ENCODE results near the gene ALG3. TPM values are rescaled to one million over a fixed set of nuclear protein-coding genes. Genes with fewer than 3 reads are reported as not detected.

ALG3 gene
- total RNA-seq, 1 experiment from 2014 or later = 57.3 TPM

DNA sequence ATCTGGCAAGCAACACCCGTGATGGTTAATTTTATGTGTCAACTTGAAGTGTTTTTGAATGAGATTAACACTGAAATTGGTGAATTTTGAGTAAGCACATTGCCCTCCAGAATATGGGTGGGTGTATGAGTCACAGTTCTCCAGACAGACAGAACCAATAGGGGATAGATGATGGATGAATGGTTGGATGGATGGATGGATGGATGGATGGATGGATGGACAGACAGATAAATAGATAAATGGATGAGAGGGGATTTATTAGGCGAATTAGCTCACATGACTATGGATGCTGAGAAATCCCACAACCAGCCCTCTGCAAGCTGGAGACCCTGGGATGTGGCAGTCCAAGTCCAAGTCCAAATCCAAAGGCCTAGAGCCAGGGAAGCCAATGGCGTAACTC lies 24.8 kb downstream of the ALG3 start (continued):
- TF ChIP-seq, protein P1, sequence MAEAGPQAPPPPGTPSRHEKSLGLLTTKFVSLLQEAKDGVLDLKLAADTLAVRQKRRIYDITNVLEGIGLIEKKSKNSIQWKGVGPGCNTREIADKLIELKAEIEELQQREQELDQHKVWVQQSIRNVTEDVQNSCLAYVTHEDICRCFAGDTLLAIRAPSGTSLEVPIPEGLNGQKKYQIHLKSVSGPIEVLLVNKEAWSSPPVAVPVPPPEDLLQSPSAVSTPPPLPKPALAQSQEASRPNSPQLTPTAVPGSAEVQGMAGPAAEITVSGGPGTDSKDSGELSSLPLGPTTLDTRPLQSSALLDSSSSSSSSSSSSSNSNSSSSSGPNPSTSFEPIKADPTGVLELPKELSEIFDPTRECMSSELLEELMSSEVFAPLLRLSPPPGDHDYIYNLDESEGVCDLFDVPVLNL (CRISPR knock-in tag; IDR thresholded peaks at IDR 0.05; ENCODE audit: borderline replicate concordance, low read depth) = no peak
- TF ChIP-seq ZBTB21 (CRISPR knock-in tag; IDR thresholded peaks at IDR 0.05; ENCODE audit: borderline replicate concordance) = no peak
- TF ChIP-seq NR2C2 (CRISPR knock-in tag; IDR thresholded peaks at IDR 0.05) = no peak

DNA sequence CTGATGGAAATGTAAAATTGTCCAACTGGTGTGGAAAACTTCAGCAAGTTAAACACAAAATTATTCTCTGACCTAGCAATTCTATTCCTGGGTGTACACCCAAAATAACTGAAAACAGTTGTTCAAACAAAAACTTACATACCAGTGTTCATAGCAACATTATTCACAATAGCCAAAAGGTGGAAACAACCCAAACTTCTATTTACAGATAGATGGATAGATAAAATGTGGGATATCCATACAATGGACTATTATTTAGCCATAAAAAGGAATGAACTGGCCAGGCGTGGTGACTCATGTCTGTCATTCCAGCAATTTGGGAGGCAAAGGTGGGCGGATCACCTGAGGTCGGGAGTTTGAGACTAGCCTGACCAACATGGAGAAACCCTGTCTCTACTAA lies 26.2 kb downstream of the ALG3 start:
- Mint-ChIP-seq H3K4me3 (no peak overlapping the region), H3K27ac (no peak overlapping the region), H3K4me1 (no peaks in the 10 kb centered on the region), H3K27me3 (ENCODE audit: low read depth) (peaks cover 17% of the 10 kb centered on the region), H3K9me3 (no peaks in the 10 kb centered on the region), H3K36me3 (no peaks in the 10 kb centered on the region)
- ATAC-seq = no peak
- ChIA-PET POLR2A (interaction anchor here (0.6 kb wide), 1 partner anchor 1930 kb away, joined by 3 read pairs; no protein-coding TSS in a partner anchor), CTCF (interaction anchor here (0.7 kb wide), 2 partner anchors 129 to 348 kb away, joined by 3 to 4 read pairs; no protein-coding TSS in a partner anchor)
- TF ChIP-seq, protein P1 (CRISPR knock-in tag; IDR thresholded peaks at IDR 0.05; ENCODE audit: borderline replicate concordance, low read depth) = no peak
- TF ChIP-seq, protein P2, sequence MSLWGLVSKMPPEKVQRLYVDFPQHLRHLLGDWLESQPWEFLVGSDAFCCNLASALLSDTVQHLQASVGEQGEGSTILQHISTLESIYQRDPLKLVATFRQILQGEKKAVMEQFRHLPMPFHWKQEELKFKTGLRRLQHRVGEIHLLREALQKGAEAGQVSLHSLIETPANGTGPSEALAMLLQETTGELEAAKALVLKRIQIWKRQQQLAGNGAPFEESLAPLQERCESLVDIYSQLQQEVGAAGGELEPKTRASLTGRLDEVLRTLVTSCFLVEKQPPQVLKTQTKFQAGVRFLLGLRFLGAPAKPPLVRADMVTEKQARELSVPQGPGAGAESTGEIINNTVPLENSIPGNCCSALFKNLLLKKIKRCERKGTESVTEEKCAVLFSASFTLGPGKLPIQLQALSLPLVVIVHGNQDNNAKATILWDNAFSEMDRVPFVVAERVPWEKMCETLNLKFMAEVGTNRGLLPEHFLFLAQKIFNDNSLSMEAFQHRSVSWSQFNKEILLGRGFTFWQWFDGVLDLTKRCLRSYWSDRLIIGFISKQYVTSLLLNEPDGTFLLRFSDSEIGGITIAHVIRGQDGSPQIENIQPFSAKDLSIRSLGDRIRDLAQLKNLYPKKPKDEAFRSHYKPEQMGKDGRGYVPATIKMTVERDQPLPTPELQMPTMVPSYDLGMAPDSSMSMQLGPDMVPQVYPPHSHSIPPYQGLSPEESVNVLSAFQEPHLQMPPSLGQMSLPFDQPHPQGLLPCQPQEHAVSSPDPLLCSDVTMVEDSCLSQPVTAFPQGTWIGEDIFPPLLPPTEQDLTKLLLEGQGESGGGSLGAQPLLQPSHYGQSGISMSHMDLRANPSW (CRISPR knock-in tag; conservative IDR thresholded peaks at IDR 0.05; ENCODE audit: low read depth) = no peak
- TF ChIP-seq, protein P3, sequence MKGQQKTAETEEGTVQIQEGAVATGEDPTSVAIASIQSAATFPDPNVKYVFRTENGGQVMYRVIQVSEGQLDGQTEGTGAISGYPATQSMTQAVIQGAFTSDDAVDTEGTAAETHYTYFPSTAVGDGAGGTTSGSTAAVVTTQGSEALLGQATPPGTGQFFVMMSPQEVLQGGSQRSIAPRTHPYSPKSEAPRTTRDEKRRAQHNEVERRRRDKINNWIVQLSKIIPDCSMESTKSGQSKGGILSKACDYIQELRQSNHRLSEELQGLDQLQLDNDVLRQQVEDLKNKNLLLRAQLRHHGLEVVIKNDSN (CRISPR knock-in tag; IDR thresholded peaks at IDR 0.05) = no peak
- TF ChIP-seq ETV6 (CRISPR knock-in tag; IDR thresholded peaks at IDR 0.05) (no peak), ZNF423 (CRISPR knock-in tag; IDR thresholded peaks at IDR 0.05) (no peak), NFYB (CRISPR knock-in tag; conservative IDR thresholded peaks at IDR 0.05; ENCODE audit: low read depth) (no peak), GRHL2 (CRISPR knock-in tag; IDR thresholded peaks at IDR 0.05; ENCODE audit: insufficient replicate concordance, severe bottlenecking) (no peak), ZNF416 (CRISPR knock-in tag; IDR thresholded peaks at IDR 0.05) (no peak), FOXK1 (CRISPR knock-in tag; IDR thresholded peaks at IDR 0.05) (no peak), IRF2 (CRISPR knock-in tag; IDR thresholded peaks at IDR 0.05; ENCODE audit: borderline replicate concordance, low read depth) (no peak)
- TF ChIP-seq, protein P4, sequence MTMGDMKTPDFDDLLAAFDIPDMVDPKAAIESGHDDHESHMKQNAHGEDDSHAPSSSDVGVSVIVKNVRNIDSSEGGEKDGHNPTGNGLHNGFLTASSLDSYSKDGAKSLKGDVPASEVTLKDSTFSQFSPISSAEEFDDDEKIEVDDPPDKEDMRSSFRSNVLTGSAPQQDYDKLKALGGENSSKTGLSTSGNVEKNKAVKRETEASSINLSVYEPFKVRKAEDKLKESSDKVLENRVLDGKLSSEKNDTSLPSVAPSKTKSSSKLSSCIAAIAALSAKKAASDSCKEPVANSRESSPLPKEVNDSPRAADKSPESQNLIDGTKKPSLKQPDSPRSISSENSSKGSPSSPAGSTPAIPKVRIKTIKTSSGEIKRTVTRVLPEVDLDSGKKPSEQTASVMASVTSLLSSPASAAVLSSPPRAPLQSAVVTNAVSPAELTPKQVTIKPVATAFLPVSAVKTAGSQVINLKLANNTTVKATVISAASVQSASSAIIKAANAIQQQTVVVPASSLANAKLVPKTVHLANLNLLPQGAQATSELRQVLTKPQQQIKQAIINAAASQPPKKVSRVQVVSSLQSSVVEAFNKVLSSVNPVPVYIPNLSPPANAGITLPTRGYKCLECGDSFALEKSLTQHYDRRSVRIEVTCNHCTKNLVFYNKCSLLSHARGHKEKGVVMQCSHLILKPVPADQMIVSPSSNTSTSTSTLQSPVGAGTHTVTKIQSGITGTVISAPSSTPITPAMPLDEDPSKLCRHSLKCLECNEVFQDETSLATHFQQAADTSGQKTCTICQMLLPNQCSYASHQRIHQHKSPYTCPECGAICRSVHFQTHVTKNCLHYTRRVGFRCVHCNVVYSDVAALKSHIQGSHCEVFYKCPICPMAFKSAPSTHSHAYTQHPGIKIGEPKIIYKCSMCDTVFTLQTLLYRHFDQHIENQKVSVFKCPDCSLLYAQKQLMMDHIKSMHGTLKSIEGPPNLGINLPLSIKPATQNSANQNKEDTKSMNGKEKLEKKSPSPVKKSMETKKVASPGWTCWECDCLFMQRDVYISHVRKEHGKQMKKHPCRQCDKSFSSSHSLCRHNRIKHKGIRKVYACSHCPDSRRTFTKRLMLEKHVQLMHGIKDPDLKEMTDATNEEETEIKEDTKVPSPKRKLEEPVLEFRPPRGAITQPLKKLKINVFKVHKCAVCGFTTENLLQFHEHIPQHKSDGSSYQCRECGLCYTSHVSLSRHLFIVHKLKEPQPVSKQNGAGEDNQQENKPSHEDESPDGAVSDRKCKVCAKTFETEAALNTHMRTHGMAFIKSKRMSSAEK (CRISPR knock-in tag; IDR thresholded peaks at IDR 0.05; ENCODE audit: borderline replicate concordance) = no peak
- TF ChIP-seq, protein P5, sequence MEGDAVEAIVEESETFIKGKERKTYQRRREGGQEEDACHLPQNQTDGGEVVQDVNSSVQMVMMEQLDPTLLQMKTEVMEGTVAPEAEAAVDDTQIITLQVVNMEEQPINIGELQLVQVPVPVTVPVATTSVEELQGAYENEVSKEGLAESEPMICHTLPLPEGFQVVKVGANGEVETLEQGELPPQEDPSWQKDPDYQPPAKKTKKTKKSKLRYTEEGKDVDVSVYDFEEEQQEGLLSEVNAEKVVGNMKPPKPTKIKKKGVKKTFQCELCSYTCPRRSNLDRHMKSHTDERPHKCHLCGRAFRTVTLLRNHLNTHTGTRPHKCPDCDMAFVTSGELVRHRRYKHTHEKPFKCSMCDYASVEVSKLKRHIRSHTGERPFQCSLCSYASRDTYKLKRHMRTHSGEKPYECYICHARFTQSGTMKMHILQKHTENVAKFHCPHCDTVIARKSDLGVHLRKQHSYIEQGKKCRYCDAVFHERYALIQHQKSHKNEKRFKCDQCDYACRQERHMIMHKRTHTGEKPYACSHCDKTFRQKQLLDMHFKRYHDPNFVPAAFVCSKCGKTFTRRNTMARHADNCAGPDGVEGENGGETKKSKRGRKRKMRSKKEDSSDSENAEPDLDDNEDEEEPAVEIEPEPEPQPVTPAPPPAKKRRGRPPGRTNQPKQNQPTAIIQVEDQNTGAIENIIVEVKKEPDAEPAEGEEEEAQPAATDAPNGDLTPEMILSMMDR (IDR thresholded peaks at IDR 0.05) = no peak
- TF ChIP-seq, protein P6, sequence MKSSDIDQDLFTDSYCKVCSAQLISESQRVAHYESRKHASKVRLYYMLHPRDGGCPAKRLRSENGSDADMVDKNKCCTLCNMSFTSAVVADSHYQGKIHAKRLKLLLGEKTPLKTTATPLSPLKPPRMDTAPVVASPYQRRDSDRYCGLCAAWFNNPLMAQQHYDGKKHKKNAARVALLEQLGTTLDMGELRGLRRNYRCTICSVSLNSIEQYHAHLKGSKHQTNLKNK (CRISPR knock-in tag; IDR thresholded peaks at IDR 0.05) = no peak
- TF ChIP-seq, protein P7, sequence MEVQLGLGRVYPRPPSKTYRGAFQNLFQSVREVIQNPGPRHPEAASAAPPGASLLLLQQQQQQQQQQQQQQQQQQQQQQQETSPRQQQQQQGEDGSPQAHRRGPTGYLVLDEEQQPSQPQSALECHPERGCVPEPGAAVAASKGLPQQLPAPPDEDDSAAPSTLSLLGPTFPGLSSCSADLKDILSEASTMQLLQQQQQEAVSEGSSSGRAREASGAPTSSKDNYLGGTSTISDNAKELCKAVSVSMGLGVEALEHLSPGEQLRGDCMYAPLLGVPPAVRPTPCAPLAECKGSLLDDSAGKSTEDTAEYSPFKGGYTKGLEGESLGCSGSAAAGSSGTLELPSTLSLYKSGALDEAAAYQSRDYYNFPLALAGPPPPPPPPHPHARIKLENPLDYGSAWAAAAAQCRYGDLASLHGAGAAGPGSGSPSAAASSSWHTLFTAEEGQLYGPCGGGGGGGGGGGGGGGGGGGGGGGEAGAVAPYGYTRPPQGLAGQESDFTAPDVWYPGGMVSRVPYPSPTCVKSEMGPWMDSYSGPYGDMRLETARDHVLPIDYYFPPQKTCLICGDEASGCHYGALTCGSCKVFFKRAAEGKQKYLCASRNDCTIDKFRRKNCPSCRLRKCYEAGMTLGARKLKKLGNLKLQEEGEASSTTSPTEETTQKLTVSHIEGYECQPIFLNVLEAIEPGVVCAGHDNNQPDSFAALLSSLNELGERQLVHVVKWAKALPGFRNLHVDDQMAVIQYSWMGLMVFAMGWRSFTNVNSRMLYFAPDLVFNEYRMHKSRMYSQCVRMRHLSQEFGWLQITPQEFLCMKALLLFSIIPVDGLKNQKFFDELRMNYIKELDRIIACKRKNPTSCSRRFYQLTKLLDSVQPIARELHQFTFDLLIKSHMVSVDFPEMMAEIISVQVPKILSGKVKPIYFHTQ (CRISPR knock-in tag; IDR thresholded peaks at IDR 0.05) = no peak
- no peak for DNase-seq (ENCODE audit: low spot score)

Data from WTC11 (cell line).